Psoas muscle (tissue), 8 donors: ENCODE results near the gene RXFP2. TPM values are rescaled to one million over a fixed set of nuclear protein-coding genes. Genes with fewer than 3 reads are reported as not detected.

Experiments used
- ATAC-seq, 4 donors: fragments of 200-7000 bp; cut with Tn5 transposase; one replicate each; pipeline ENCODE4 v1.9.1; 2020; ENCODE audit warnings: moderate library complexity in 3 of 4, mild to moderate bottlenecking in 2 of 4
- DNase-seq, 2 donors: peaks; one replicate each; pipeline ENCODE4 v3.0.0-alpha.2; 2020
- H3K27ac ChIP-seq: fragments of 200-600 bp; one replicate; pipeline ENCODE4 v1.8.0; 2022
- H3K27me3 ChIP-seq, 3 donors: fragments of 200-600 bp in 1 of 3; one replicate each; pipeline versions ENCODE4 v1.6.1 to v1.8.0; 2013 to 2022; ENCODE audit warnings: low read length in 2 of 3, mild to moderate bottlenecking in 2 of 3, moderate library complexity in 1 of 3; ENCODE audit not compliant: insufficient read depth in 3 of 3
- H3K36me3 ChIP-seq, 2 donors: fragments of 200-600 bp in 1 of 2; one replicate each; pipeline versions ENCODE4 v1.6.1 to v1.8.0; 2013 to 2022; ENCODE audit warnings: low read depth in 1 of 2, mild to moderate bottlenecking in 1 of 2, moderate library complexity in 1 of 2; ENCODE audit not compliant: insufficient read depth in 1 of 2
- H3K4me1 ChIP-seq: fragments of 200-600 bp; one replicate; pipeline ENCODE4 v1.8.0; 2022
- H3K4me3 ChIP-seq: fragments of 200-600 bp; one replicate; pipeline ENCODE4 v1.8.0; 2022; ENCODE audit warnings: mild to moderate bottlenecking
- H3K9me3 ChIP-seq: fragments of 200-600 bp; one replicate; pipeline ENCODE4 v1.8.0; 2022
- WGBS, 3 donors: extraction: QIAGEN DNeasy Blood & Tissue Kit; methylation state at CpG; one replicate each; pipeline versions ENCODE4 v1.1.6 to v1.1.7; 2013; 5-methylcytosine and 5-hydroxymethylcytosine counted together
- intact Hi-C, 2 donors: fragments of 100-400 bp; cut with DNase I; formaldehyde crosslinking; loops; one replicate each; pipeline versions ENCODE4 v1.11.0 to v1.14.2; 2022
- polyA plus RNA-seq, 3 donors: library from polyadenylated mRNA; stranded (reverse); fragments of 200-250 nt; gene quantifications; one replicate each; pipeline ENCODE4 v1.2.3, GENCODE V29; 2013
- total RNA-seq, 4 donors: library from RNA; stranded (reverse); fragmentation: NEBNext Ultra II Directional in 2 of 4; extraction: Animal tissue kit (Norgen Biotek cat#: 25700) in 2 of 4; gene quantifications; one replicate each; pipeline versions ENCODE4 v1.2.1 to v1.2.4, GENCODE V29; 2021 to 2023
- TF ChIP-seq, protein P1 (sequence below): fragments of 200-600 bp; IDR thresholded peaks from one replicate; pipeline ENCODE4 v1.8.0; 2022; ENCODE audit warnings: antibody characterized with exemption
- donor health status: healthy with polysubstance abuse.
- donor health status: DM: no; HTN: no; CAD: no; lungs with moderate emphysema.
- donor health status: Bipolar disorder and iron deficiency.
- donor health status: healthy.
- donor health status: DM: yes; HTN: yes; CAD: no.
- donor health status: DM: no; HTN: no; CAD: no.
- donor health status: DM: no; HTN: no; CAD: no.
- donor health status: DM: yes; HTN: yes; CAD: no.

The RXFP2 gene
- total and polyA plus RNA-seq, 7 donors = 0.47 to 4.0 (median 1.2) TPM; not detected in 2

DNA sequence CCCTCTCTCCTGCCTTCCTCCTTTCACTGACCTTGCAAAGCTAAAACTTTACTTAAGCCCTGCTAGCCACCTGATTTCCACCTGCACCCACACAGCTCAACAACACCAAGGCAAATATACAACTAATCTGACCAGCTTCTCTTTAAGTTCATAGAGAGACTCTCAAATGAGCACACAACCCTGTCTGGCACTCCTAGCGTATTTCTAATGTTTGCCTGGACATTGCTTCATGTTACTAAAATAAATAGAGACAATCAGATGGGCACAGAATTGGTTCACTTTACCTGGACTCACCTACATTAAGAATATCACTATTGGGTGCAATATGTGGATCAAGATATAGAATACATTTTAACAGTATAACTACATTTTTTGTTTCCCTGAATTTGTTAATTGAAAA is 33.2 kb upstream of the RXFP2 start:
- intact Hi-C loops = no loop called here

GRCh38 chr13:31717583-31717982 is 21.7 kb upstream of the RXFP2 start:
- intact Hi-C loops = no loop called here
- no peaks in the 10 kb centered on the region for H3K4me1 ChIP-seq

More for the DNA sequence above, 33.2 kb upstream of the RXFP2 start:
- H3K36me3 ChIP-seq = no peaks in the 10 kb centered on the region
- TF ChIP-seq, protein P1, sequence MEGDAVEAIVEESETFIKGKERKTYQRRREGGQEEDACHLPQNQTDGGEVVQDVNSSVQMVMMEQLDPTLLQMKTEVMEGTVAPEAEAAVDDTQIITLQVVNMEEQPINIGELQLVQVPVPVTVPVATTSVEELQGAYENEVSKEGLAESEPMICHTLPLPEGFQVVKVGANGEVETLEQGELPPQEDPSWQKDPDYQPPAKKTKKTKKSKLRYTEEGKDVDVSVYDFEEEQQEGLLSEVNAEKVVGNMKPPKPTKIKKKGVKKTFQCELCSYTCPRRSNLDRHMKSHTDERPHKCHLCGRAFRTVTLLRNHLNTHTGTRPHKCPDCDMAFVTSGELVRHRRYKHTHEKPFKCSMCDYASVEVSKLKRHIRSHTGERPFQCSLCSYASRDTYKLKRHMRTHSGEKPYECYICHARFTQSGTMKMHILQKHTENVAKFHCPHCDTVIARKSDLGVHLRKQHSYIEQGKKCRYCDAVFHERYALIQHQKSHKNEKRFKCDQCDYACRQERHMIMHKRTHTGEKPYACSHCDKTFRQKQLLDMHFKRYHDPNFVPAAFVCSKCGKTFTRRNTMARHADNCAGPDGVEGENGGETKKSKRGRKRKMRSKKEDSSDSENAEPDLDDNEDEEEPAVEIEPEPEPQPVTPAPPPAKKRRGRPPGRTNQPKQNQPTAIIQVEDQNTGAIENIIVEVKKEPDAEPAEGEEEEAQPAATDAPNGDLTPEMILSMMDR = no peak
- no peak for ATAC-seq
- DNase-seq = no peak
- H3K9me3 ChIP-seq = no peaks in the 10 kb centered on the region
- no peak overlapping the region for H3K27ac ChIP-seq
- no peak overlapping the region for H3K4me3 ChIP-seq
- H3K27me3 ChIP-seq = no peaks in the 10 kb centered on the region
- WGBS, 3 donors = 67 to 85% (median 84%) methylated on average over 1 of the region's 1 CpG
- no peaks in the 10 kb centered on the region for H3K4me1 ChIP-seq

GRCh38 chr13:31719214-31719613 is 20.1 kb upstream of the RXFP2 start:
- Histone ChIP-seq H3K4me3 (no peak overlapping the region), H3K9me3 (no peaks in the 10 kb centered on the region), H3K27me3 (peaks cover 0 to 2% (median 0%) of the 10 kb centered on the region in 3 donors), H3K27ac (no peak overlapping the region), H3K4me1 (no peaks in the 10 kb centered on the region), H3K36me3 (no peaks in the 10 kb centered on the region)
- TF ChIP-seq, protein P1 = no peak
- intact Hi-C loops = no loop called here
- WGBS, 3 donors = 74 to 82% (median 75%) methylated on average over 3 of the region's 3 CpGs
- ATAC-seq = no peak
- DNase-seq = no peak

More at GRCh38 chr13:31717583-31717982, 21.7 kb upstream of the RXFP2 start:
- Histone ChIP-seq H3K4me3 (no peak overlapping the region), H3K9me3 (no peaks in the 10 kb centered on the region), H3K27me3 (peaks cover 0 to 2% (median 0%) of the 10 kb centered on the region in 3 donors), H3K27ac (no peak overlapping the region), H3K36me3 (no peaks in the 10 kb centered on the region)
- ATAC-seq (no peak), DNase-seq (no peak)
- TF ChIP-seq, protein P1 = no peak

DNA sequence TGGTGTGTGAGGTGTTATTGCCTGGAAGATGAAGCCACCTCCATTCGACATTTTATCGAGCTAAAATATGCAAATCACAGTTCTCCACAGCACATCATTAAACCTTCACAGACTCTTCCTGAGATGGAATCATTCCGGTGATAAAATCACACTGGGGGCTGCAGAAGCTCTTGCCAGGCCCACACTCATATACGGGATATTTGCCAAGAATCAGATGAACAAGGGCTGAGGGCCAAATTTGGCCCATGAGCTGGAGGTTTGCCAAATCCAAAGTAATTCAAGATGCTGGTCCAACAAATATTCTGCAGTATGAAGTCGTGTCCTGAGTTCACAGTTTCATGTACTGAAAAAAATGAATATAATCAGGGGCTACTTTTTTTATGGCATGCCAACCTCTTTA is 16.7 kb upstream of the RXFP2 start:
- no peak overlapping the region for H3K4me3 ChIP-seq
- intact Hi-C loops = no loop called here
- WGBS, 3 donors = 4 to 8% (median 7%) methylated on average over 5 of the region's 5 CpGs

GRCh38 chr13:31725841-31726240 is 13.5 kb upstream of the RXFP2 start:
- Histone ChIP-seq H3K36me3 (no peaks in the 10 kb centered on the region), H3K9me3 (no peaks in the 10 kb centered on the region), H3K4me1 (no peaks in the 10 kb centered on the region), H3K27ac (no peak overlapping the region), H3K4me3 (no peak overlapping the region), H3K27me3 (no peaks in the 10 kb centered on the region)
- DNase-seq (no peak), ATAC-seq (no peak)
- TF ChIP-seq, protein P1 = no peak
- WGBS, 3 donors = 84 to 91% (median 91%) methylated on average over 5 of the region's 5 CpGs
- intact Hi-C loops = no loop called here

More for the DNA sequence above, 16.7 kb upstream of the RXFP2 start:
- Histone ChIP-seq H3K4me1 (no peaks in the 10 kb centered on the region), H3K36me3 (no peaks in the 10 kb centered on the region), H3K9me3 (no peaks in the 10 kb centered on the region), H3K27ac (no peak overlapping the region), H3K27me3 (no peaks in the 10 kb centered on the region)
- TF ChIP-seq, protein P1 = no peak
- DNase-seq (no peak), ATAC-seq (no peak)
